ENCODE measurements around the gene TDRD12.
"Not testable (repeated sequence)": the region's sequence is repeated elsewhere in the genome, so short reads cannot be mapped to it uniquely, and the experiment has no call there.

TDRD12 gene

DNA sequence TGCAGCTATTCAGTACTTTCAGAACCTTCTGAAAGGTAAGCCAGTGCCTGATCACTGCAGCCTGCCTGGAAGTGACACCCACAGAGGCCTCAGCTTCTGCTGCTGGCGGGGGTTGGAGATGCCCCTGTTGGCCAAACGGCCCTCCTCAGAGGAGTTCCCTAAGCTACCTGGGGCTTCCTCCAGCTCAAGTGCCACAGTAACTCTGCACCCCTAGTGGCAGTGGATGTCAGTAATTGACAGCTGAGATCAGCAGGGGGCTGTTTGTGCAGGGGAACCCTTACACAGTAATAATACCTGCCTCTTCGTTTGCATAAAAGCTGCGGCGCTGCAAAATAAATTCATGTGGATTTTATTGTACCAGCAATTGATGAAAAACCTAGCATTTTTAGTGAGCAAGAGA, 28.9 kb downstream of the TDRD12 start:
- DNase-seq (ENCODE audit: low read depth, low spot score): no peak
- POLR2A ChIA-PET: no interaction called here
- no peak overlapping the region for H3K4me3 ChIP-seq (ENCODE audit: low read depth, low read length)
- CTCF ChIA-PET: no interaction called here
- TF ChIP-seq, protein P1, sequence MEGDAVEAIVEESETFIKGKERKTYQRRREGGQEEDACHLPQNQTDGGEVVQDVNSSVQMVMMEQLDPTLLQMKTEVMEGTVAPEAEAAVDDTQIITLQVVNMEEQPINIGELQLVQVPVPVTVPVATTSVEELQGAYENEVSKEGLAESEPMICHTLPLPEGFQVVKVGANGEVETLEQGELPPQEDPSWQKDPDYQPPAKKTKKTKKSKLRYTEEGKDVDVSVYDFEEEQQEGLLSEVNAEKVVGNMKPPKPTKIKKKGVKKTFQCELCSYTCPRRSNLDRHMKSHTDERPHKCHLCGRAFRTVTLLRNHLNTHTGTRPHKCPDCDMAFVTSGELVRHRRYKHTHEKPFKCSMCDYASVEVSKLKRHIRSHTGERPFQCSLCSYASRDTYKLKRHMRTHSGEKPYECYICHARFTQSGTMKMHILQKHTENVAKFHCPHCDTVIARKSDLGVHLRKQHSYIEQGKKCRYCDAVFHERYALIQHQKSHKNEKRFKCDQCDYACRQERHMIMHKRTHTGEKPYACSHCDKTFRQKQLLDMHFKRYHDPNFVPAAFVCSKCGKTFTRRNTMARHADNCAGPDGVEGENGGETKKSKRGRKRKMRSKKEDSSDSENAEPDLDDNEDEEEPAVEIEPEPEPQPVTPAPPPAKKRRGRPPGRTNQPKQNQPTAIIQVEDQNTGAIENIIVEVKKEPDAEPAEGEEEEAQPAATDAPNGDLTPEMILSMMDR (IDR thresholded peaks at IDR 0.05; ENCODE audit: insufficient read depth, low read length, missing control alignments): no peak

DNA sequence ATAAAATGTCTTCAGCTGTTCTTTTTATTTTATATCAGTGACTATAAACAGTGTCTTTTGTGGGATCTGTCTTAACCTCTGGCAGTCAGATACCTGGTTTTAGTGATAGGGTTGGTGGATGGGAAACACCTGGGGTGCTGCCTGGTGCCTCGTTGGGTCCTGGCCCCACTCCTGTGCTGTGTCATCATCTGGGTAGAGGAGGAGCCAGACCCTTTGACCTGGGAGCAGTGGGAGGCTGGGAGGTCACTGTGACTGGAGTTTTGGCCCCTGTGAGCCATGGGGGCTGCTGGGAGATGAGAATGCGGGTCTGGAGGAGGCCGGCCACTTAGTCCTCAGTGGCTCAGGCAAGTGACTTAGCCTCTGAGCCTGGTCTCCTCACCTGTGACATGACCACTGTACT, 29.4 kb downstream of the TDRD12 start:
- ChIA-PET POLR2A (no interaction called here), CTCF (no interaction called here)
- no peak overlapping the region for H3K4me3 ChIP-seq (ENCODE audit: low read depth, low read length)
- TF ChIP-seq, protein P1 (IDR thresholded peaks at IDR 0.05; ENCODE audit: insufficient read depth, low read length, missing control alignments): no peak
- DNase-seq (ENCODE audit: low read depth, low spot score): no peak

DNA sequence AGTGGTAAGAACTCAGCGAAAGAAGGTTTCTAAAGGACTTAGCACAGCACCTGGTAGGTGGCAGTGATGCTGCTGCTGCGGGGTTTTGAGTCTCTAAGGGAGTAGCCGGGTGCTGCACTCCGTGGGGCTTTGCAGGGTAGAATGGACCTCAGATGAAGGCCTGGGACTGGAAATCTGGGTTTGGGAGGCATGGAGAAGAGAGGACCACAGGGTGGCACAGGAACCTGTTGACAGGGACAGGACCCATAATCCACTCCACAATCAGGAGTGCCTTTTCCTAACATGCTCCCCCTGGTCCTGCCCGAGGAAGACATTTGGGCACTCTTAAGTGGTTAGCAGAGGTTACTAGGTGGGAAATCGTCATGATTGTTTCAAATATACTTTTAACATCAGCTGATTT, 29.8 kb downstream of the TDRD12 start:
- no peak overlapping the region for H3K4me3 ChIP-seq (ENCODE audit: low read depth, low read length)
- ChIA-PET POLR2A (no interaction called here), CTCF (no interaction called here)
- no peak for DNase-seq (ENCODE audit: low read depth, low spot score)
- TF ChIP-seq, protein P1 (IDR thresholded peaks at IDR 0.05; ENCODE audit: insufficient read depth, low read length, missing control alignments): no peak

DNA sequence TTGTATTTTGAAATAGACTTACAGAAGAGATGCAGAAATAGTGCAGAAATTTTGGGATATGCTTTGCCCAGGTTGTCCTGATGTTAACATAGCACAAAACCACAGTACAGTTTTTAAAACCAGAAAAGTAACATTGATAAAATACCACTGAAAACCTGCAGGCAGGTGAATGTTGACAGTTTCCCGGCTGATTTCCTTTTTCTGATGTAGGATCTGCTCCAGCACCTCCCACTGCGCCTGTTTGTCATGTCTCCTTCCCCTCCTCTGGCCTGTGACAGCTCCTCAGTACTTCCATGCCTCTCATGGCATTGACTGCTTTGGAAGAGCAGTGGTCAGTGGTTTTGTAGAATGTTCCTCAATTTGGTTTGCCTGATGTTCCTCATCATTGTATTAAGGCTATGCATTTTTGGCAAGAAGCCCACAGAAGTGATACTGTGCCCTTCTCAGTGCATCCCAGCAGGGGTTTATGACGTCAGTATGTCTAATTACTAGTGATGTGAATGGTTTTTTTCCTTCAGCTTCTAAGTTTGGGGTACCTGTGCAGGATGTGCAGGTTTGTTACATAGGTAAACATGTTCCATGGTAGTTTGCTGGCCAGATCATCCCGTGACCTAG, 31.0 kb downstream of the TDRD12 start:
- TF ChIP-seq, protein P1 (IDR thresholded peaks at IDR 0.05; ENCODE audit: insufficient read depth, low read length, missing control alignments): no peak
- CTCF ChIA-PET: no interaction called here
- no peak for DNase-seq (ENCODE audit: low read depth, low spot score)
- POLR2A ChIA-PET: no interaction called here
- H3K4me3 ChIP-seq (ENCODE audit: low read depth, low read length): no peak overlapping the region

DNA sequence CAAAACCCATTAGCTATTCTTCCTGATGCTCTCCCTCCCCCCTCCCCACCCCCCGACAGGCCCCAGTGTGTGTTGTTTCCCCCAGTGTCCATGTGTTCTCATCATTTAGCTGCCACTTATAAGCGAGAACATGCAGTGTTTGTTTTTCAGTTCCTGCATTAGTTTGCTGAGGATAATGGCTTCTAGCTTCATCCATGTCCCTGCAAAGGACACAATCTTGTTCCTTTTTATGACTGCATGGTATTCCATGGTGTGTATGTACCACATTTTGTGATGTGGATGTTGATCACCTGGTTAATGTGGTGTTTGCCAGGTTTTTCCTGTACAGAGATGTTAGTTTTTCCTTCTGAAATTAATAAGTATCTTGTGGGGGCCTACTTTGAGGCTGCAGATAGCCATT, 31.5 kb downstream of the TDRD12 start:
- ChIA-PET POLR2A (no interaction called here), CTCF (no interaction called here)

DNA sequence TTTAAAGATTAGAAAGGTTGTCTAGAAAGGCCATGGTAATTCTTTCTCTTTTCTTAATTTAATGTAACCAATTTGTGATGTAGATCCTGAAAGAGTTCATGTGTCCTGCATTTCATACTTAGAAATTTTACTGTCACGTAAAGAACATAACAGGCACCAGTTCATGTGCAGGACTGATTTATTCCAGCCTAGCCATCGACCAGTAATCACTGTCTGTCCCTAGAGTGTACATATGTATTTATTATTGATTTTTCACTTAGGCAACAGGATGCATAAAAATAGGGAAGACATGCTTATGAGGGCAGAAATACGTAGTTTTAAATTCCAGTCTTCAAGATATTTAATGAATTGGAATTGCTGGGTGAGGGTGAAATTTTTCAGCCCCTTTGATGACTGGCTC, 37.6 kb downstream of the TDRD12 start:
- DNase-seq (ENCODE audit: low read depth, low spot score): no peak

More for the DNA sequence above, 31.5 kb downstream of the TDRD12 start:
- TF ChIP-seq, protein P1 (IDR thresholded peaks at IDR 0.05; ENCODE audit: insufficient read depth, low read length, missing control alignments): no peak
- no peak overlapping the region for H3K4me3 ChIP-seq (ENCODE audit: low read depth, low read length)
- no peak for DNase-seq (ENCODE audit: low read depth, low spot score)

DNA sequence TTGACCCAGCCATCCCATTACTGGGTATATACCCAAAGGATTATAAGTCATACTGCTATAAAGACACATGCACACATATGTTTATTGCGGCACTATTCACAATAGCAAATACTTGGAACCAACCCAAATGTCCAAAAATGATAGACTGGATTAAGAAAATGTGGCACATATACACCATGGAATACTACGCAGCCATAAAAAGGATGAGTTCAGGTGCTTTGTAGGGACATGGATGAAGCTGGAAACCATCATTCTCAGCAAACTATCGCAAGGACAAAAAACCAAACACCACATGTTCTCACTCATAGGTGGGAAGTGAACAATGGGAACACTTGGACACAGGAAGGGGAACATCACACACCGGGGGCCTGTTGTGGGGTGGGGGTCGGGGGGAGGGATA, 45.8 kb downstream of the TDRD12 start:
- POLR2A ChIA-PET; H3K4me3 ChIP-seq (ENCODE audit: low read depth, low read length); CTCF ChIA-PET; DNase-seq (ENCODE audit: low read depth, low spot score): not testable (repeated sequence)

More for the DNA sequence above, 37.6 kb downstream of the TDRD12 start:
- ChIA-PET POLR2A (no interaction called here), CTCF (no interaction called here)
- H3K4me3 ChIP-seq (ENCODE audit: low read depth, low read length): no peak overlapping the region
- TF ChIP-seq, protein P1 (IDR thresholded peaks at IDR 0.05; ENCODE audit: insufficient read depth, low read length, missing control alignments): no peak

Data from AG04449 (cell line).